Small intestine (tissue), 7 donors: Measurements from ENCODE around the gene IMPDH2. TPM values are rescaled to one million over a fixed set of nuclear protein-coding genes. Genes with fewer than 3 reads are reported as not detected.

ENCODE experiments used
- DNase-seq, 2 donors: peaks; one replicate each; pipeline versions ENCODE4 v3.0.0 to v3.0.0-alpha.2; 2013
- FAIRE-seq: peaks from 2 replicates; lab custom pipeline; 2012; peaks lifted over from hg19 to GRCh38; lab: Jason Lieb, UNC
- H3K27ac ChIP-seq, 3 donors: one replicate each; pipeline ENCODE4 v1.5.1; 2013; ENCODE audit warnings: low read length in 2 of 3, mild to moderate bottlenecking in 2 of 3, control low read depth in 1 of 3, inconsistent platforms in 1 of 3, low read depth in 1 of 3, moderate library complexity in 1 of 3
- H3K27me3 ChIP-seq, 3 donors: one replicate each; pipeline ENCODE4 v1.6.1; 2013; ENCODE audit warnings: low read length in 3 of 3, inconsistent platforms in 1 of 3; ENCODE audit not compliant: control insufficient read depth in 3 of 3, insufficient read depth in 3 of 3
- H3K36me3 ChIP-seq, 3 donors: one replicate each; pipeline ENCODE4 v1.6.1; 2013; ENCODE audit warnings: low read length in 3 of 3, inconsistent platforms in 1 of 3, low read depth in 1 of 3, mild to moderate bottlenecking in 1 of 3, moderate library complexity in 1 of 3; ENCODE audit not compliant: control insufficient read depth in 3 of 3, insufficient read depth in 2 of 3
- H3K4me1 ChIP-seq, 3 donors: one replicate each; pipeline ENCODE4 v1.6.1; 2013; ENCODE audit warnings: low read length in 2 of 3, inconsistent platforms in 1 of 3, low read depth in 1 of 3, mild to moderate bottlenecking in 1 of 3, moderate library complexity in 1 of 3; ENCODE audit not compliant: control insufficient read depth in 3 of 3, insufficient read depth in 2 of 3
- H3K4me3 ChIP-seq, 3 donors: one replicate each; pipeline ENCODE4 v1.5.1; 2013; ENCODE audit warnings: low read length in 3 of 3, control low read depth in 1 of 3, inconsistent platforms in 1 of 3, low read depth in 1 of 3, mild to moderate bottlenecking in 1 of 3, moderate library complexity in 1 of 3
- H3K9me3 ChIP-seq, 2 donors: one replicate each; pipeline ENCODE4 v1.6.1; 2013; ENCODE audit warnings: low read depth in 1 of 2, low read length in 1 of 2; ENCODE audit not compliant: control insufficient read depth in 2 of 2, insufficient read depth in 1 of 2
- whole genome bisulfite sequencing, 3 donors: extraction: QIAGEN DNeasy Blood & Tissue Kit; methylation state at CpG; one replicate each; pipeline ENCODE4 v1.1.7; 2013; 5-methylcytosine and 5-hydroxymethylcytosine counted together
- polyA plus RNA-seq, 4 donors: library from polyadenylated mRNA; stranded (reverse) in 3 of 4; unstranded in 1 of 4; fragments of 200-250 nt in 3 of 4; fragments of 120-200 nt in 1 of 4; gene quantifications; one replicate each; pipeline versions ENCODE4 v1.2.1 to v1.2.3, GENCODE V29; 2013
- donor health status: healthy with polysubstance abuse.
- donor health status: control.
- donor health status: control.
- donor health status: Bipolar disorder and iron deficiency.
- donor health status: healthy.

The IMPDH2 gene
- polyA plus RNA-seq, 4 donors: 47.2 to 260 (median 141) TPM

DNA sequence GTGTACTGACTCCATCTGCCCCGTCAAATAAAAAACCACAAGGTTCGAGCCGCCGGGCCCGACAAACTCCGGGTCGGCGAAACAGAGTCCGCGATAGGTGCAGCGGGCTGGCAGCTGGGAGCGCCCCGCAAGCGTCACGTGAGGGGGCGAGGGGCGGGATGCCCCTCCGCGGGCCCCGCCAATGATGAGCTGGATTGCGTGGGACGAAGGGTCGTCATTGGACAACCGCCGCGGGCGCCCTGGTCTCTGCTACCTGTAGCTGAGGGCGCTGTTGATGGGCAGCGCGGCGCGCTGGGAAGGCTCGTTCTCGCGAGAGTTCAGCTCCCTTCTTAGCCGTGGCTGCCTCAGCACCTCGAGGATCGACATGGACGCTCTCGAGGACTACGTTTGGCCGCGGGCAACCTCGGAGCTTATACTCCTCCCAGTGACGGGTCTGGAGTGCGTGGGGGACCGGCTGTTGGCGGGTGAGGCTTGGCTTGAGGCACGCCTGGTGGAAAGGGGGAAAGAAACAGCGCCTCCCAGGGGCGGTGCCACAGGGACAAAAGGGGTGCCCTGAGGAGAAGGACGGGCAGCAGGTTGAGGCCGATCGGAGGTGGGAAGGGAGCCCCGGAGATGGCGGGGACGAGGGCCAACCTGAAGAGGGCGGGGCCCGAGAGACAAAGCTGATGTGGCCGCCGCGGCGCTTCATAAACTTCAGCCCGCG, 22.0 kb downstream of the IMPDH2 start, which contains the start of gene WDR6:
Gene WDR6, plus strand, starts transcription at position 324 of the 703 bp plus-strand sequence. Its CDS starts 41 bp downstream, at position 365.
- H3K4me3 ChIP-seq: peak within 1 kb of the TSS; percentile 63 to 92 (median 72)
- H3K9me3 ChIP-seq: no peaks in the 10 kb centered on the region
- WGBS, 3 donors: 0% methylated on average over 58 to 65 of the region's 65 CpGs
- H3K4me1 ChIP-seq: peaks cover 0 to 26% (median 0%) of the 10 kb centered on the region in 3 donors
- peak within 1 kb of the TSS; percentile 94 to 96 (median 95) for H3K27ac ChIP-seq
- DNase-seq (peak; percentile 97 to 99), FAIRE-seq (no peak)
- no peaks in the 10 kb centered on the region for H3K27me3 ChIP-seq
- H3K36me3 ChIP-seq: peaks cover 0 to 68% (median 2%) of the 10 kb centered on the region in 3 donors

DNA sequence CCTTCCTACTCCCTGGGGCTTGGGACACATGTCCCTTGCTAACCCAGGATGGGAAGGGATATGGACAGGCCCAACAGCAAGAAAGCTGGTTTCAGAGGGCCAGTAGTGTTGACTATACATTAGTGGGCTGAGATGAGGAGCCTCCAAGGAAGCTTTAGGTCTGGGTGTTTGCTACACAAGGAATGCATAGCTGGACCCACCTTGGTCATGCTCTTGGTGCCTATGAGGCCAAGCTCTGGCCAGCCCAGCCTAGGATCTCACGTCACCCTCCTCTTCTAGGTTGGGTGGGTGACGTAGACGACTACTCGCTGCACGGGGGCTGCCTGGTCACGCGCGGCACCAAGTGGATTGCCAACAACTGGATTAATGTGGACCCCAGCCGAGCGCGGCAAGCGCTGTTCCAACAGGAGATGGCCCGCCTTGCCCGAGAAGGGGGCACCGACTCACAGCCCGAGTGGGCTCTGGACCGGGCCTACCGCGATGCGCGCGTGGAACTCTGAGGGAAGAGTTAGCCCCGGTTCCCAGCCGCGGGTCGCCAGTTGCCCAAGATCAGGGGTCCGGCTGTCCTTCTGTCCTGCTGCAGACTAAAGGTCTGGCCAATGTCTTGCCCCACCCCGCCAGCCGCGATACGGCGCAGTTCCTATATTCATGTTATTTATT, 22.7 kb downstream of the IMPDH2 start:
- H3K4me1 ChIP-seq: peaks cover 0 to 29% (median 0%) of the 10 kb centered on the region in 3 donors
- DNase-seq (peak; percentile 18 to 62), FAIRE-seq (no peak)
- peak overlapping the region; percentile 63 to 92 (median 72) for H3K4me3 ChIP-seq
- H3K27me3 ChIP-seq: no peaks in the 10 kb centered on the region
- H3K36me3 ChIP-seq: peaks cover 0 to 68% (median 0%) of the 10 kb centered on the region in 3 donors
- H3K27ac ChIP-seq: peak overlapping the region; percentile 46 to 96 (median 95)
- 2 to 6% (median 4%) methylated on average over 32 of the region's 32 CpGs for WGBS, 3 donors
- H3K9me3 ChIP-seq: no peaks in the 10 kb centered on the region

DNA sequence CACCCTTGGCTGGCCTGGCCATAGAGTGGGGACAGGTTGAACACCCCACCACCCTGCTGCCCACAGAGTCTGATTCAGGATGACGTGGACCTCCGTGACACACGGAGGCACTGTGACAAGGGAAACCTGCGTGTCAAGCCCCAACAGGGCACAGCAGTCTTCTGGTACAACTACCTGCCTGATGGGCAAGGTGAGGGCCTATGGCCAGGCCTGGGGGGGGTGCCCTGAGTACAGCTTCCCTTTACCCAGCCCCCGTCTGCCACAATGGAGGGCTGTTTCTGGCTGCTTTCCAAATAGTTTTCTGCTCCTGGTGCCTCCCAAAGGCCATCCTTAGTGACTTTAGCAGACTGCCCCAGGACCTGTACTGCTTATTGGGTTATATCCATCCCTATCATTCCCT, 23.2 kb downstream of the IMPDH2 start:
- Histone ChIP-seq H3K9me3 (no peaks in the 10 kb centered on the region), H3K36me3 (peaks cover 0 to 68% (median 0%) of the 10 kb centered on the region in 3 donors), H3K4me1 (peaks cover 0 to 34% (median 0%) of the 10 kb centered on the region in 3 donors), H3K27ac (peak overlapping the region in 2 of 3 donors; percentile 95 to 96), H3K27me3 (no peaks in the 10 kb centered on the region), H3K4me3 (peak overlapping the region in 2 of 3 donors; percentile 72 to 92)
- DNase-seq (no peak), FAIRE-seq (no peak)
- 95 to 100% (median 98%) methylated on average over 5 of the region's 5 CpGs for whole genome bisulfite sequencing, 3 donors

DNA sequence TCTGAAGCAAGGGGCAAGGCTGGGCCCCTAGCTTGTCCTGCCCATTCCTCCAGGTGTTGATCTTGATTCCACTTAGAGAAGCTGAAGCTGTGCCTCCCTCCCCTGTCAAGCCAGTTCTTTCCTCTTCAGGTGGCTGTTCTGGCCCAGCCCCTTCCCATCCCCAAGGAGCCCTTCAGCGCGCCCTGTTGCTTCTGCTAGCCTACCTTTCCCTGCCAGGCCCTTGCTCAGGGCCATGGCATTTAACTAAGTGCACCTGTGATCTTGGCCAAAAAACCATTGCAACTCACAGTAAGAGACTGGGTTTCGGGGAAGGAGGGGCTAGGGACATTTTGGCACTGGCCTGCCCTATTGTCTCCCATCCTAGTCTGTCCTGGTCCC, 23.9 kb downstream of the IMPDH2 start:
- no peak for DNase-seq
- H3K4me1 ChIP-seq: peaks cover 0 to 41% (median 0%) of the 10 kb centered on the region in 3 donors
- no peak for FAIRE-seq
- H3K27ac ChIP-seq: no peak overlapping the region
- H3K36me3 ChIP-seq: peaks cover 0 to 69% (median 0%) of the 10 kb centered on the region in 3 donors
- H3K9me3 ChIP-seq: no peaks in the 10 kb centered on the region
- 94 to 100% (median 98%) methylated on average over 3 of the region's 3 CpGs for WGBS, 3 donors
- no peaks in the 10 kb centered on the region for H3K27me3 ChIP-seq
- no peak overlapping the region for H3K4me3 ChIP-seq

DNA sequence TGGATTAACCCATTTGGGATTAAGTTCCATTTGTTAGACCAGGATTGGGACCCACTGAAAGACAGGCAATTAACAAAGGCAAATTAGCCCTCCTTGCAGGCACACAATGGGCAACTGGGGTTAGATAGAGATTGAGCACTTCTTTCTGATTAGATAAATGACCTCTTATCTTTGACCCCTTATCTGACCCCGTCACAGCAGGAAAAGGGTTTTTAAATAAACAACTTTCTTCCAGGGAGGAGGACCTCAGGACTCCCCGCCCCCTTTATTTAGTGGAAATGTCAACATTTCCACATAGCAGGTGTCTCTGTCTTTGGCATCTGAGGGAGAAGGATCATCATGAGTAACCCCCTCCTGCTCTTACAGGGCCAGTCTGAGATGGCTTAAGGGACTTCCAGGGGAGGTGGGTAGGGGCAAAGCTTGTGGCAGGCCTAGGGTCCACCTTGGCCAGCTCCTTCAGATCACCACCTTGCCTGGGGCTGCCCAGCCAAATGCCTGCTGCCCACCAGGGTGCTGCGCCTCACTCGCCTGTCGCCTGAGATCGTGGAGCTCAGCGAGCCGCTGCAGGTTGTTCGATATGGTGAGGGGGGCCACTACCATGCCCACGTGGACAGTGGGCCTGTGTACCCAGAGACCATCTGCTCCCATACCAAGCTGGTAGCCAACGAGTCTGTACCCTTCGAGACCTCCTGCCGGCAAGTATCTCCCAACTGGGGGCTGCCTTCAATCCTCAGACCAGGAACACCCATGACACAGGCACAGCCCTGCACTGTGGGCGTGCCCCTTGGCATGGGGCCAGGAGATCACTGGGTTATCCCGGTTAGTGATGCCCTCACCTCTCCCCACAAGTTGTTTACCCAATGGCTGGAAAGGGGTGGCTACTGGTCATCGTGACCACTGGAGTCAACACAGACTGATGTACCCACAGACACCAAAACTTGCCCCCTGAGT, 24.6 kb downstream of the IMPDH2 start:
- WGBS, 3 donors: 73 to 82% (median 82%) methylated on average over 16 of the region's 16 CpGs
- Histone ChIP-seq H3K4me3 (no peak overlapping the region), H3K9me3 (no peaks in the 10 kb centered on the region), H3K4me1 (peaks cover 0 to 48% (median 0%) of the 10 kb centered on the region in 3 donors), H3K27me3 (no peaks in the 10 kb centered on the region), H3K27ac (no peak overlapping the region), H3K36me3 (peaks cover 0 to 64% (median 0%) of the 10 kb centered on the region in 3 donors)
- DNase-seq (peak; percentile 65 to 67), FAIRE-seq (no peak)

DNA sequence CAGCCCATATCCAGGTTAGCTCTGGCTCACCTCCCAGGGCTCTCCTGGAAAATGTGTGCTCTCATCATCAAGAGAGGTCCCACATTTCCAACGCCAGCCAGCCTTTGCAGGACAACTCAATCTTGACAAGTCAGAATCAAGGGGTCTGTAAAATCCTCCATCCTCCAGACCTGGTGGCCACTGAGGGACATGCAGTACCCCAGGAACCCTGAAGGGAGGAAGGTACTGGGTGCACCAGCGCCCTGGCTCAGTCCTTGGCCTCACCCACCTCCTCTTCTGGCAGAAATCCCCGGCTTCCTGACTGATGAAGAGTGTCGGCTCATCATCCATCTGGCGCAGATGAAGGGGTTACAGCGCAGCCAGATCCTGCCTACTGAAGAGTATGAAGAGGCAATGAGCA, 28.0 kb downstream of the IMPDH2 start:
- Histone ChIP-seq H3K9me3 (no peaks in the 10 kb centered on the region), H3K27me3 (no peaks in the 10 kb centered on the region), H3K27ac (no peak overlapping the region), H3K4me3 (no peak overlapping the region), H3K36me3 (peaks cover 0 to 86% (median 0%) of the 10 kb centered on the region in 3 donors), H3K4me1 (peaks cover 0 to 48% (median 0%) of the 10 kb centered on the region in 3 donors)
- no peak for FAIRE-seq
- DNase-seq: no peak
- 85 to 88% (median 88%) methylated on average over 6 of the region's 6 CpGs for WGBS, 3 donors

DNA sequence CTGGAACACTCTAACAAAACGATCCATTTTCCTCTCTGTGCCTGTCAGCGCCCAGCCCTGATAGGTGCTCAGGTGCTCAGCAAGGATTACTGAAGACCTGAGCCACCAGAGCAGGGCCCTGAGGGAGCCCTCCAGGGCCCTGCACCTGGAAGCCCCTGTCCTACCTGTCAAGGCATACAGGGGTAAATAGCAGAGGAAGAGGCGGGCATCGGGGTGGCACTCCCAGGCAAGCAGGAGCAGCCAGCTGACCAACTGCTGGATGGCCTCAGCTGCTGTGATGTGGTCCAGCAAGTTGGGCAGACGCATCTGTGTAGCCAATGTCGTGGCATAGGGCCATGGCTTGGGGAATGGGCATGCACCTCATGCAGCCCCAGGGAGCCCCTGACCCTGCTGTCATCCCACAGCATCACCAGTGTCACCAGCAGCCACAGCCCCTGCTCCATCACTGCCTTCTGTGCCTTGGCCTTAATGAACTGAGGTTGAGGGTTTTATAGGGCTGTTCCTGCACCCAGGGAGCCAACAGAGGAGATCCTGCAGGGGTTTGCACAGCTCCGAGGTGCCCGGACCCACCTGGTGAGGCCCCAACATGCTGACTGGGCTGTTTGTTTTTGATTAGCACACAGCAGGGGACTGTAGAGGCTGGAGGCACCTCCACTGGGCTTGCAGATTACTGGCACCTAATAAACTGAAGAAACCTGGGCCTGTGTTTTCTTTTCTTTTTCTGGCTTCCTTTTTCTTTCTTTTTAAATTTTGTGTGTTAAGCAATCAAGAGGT, 29.9 kb downstream of the IMPDH2 start:
- Histone ChIP-seq H3K4me3 (no peak overlapping the region), H3K27ac (peak overlapping the region in 1 of 3 donors; percentile 75), H3K4me1 (peaks cover 0 to 36% (median 0%) of the 10 kb centered on the region in 3 donors), H3K36me3 (peaks cover 0 to 81% (median 0%) of the 10 kb centered on the region in 3 donors), H3K27me3 (no peaks in the 10 kb centered on the region), H3K9me3 (no peaks in the 10 kb centered on the region)
- WGBS, 3 donors: 82 to 87% (median 84%) methylated on average over 8 of the region's 8 CpGs
- no peak for FAIRE-seq
- peak in 1 of 2 donors; percentile 38 for DNase-seq
